AG04449 (cell line): ENCODE measurements around the gene LDLRAD3.
A peak's percentile ranks its signal among the peaks of the same experiment; 100 is the strongest.

Experiments used
- CTCF ChIA-PET: fragments of 350-600 bp; formaldehyde crosslinking; extraction: SDS; loops from one replicate; lab custom pipeline; 2021; ENCODE audit warnings: antibody characterized with exemption; lab: Yijun Ruan, JAX
- POLR2A ChIA-PET: fragments of 400-600, 350-600 bp; formaldehyde crosslinking; extraction: SDS; loops from one replicate; lab custom pipeline; 2020; ENCODE audit warnings: antibody characterized with exemption, inconsistent platforms; lab: Yijun Ruan, JAX
- DNase-seq: peaks from one replicate; pipeline ENCODE4 v3.0.0-alpha.2; 2010; ENCODE audit warnings: low read depth, low spot score
- H3K4me3 ChIP-seq: 2 replicates; pipeline ENCODE4 v1.5.1; 2011; ENCODE audit warnings: low read depth, mild to moderate bottlenecking, control low read depth, low read length
- TF ChIP-seq, protein P1 (sequence below): IDR thresholded peaks from one replicate; pipeline ENCODE4 v1.5.1; 2011; ENCODE audit warnings: mild to moderate bottlenecking, moderate library complexity, low read length, control low read depth, inconsistent platforms; ENCODE audit not compliant: insufficient read depth; ENCODE audit errors: missing control alignments

LDLRAD3 gene

DNA sequence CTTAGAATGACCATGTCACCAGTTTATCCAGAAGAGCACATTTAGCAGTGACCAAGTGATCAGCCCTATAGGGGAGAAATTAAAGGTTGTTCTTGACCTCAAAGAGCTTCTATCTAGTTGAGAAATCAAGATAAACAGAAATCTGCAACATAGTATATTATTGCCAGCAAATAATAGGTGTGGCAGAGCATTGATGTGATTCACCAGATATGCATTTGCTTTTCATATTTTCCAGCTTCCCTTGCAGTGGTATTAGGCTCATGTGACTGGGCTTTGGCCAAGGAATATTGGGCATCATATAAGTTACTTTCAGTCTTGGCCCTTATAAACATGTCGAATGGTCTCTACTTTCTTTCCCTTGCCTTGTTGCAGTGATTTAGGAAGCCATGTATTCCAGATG lies 310.9 kb downstream of the LDLRAD3 start:
- H3K4me3 ChIP-seq = no peak overlapping the region
- ChIA-PET CTCF (interaction anchor here (1.0 to 9.2 kb wide), 6 partner anchors 10 to 632 kb away, joined by 3 to 101 read pairs (median 6); no protein-coding TSS in a partner anchor), POLR2A (no interaction called here)
- no peak for DNase-seq
- TF ChIP-seq, protein P1, sequence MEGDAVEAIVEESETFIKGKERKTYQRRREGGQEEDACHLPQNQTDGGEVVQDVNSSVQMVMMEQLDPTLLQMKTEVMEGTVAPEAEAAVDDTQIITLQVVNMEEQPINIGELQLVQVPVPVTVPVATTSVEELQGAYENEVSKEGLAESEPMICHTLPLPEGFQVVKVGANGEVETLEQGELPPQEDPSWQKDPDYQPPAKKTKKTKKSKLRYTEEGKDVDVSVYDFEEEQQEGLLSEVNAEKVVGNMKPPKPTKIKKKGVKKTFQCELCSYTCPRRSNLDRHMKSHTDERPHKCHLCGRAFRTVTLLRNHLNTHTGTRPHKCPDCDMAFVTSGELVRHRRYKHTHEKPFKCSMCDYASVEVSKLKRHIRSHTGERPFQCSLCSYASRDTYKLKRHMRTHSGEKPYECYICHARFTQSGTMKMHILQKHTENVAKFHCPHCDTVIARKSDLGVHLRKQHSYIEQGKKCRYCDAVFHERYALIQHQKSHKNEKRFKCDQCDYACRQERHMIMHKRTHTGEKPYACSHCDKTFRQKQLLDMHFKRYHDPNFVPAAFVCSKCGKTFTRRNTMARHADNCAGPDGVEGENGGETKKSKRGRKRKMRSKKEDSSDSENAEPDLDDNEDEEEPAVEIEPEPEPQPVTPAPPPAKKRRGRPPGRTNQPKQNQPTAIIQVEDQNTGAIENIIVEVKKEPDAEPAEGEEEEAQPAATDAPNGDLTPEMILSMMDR = no peak

DNA sequence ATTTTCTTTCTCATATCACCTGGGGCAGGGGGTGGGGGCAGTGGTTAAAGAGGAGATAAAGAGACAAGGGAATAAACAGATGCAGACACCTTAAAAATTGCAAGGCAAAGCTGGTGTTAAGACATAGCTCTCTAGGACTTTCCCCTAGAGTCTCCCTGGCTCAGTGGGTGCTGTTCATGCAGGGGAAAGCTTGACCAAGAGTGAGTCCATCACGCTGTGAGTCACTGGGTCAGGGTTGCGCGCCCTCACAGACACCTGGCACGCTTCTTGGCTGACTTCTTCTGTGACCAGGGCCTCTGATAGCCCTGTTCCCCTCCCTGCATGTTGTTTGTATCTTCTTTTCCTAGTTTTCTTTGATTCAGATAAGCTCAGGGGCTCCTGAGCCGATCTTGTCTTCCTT lies 313.5 kb downstream of the LDLRAD3 start:
- DNase-seq = no peak
- no peak overlapping the region for H3K4me3 ChIP-seq
- TF ChIP-seq, protein P1 = no peak
- ChIA-PET CTCF (interaction anchor here (0.7 to 9.2 kb wide), 32 partner anchors 9 to 794 kb away, joined by 3 to 101 read pairs (median 5); no protein-coding TSS in a partner anchor), POLR2A (interaction anchor here (0.6 kb wide), 1 partner anchor 435 kb away, joined by 3 read pairs; no protein-coding TSS in a partner anchor)

DNA sequence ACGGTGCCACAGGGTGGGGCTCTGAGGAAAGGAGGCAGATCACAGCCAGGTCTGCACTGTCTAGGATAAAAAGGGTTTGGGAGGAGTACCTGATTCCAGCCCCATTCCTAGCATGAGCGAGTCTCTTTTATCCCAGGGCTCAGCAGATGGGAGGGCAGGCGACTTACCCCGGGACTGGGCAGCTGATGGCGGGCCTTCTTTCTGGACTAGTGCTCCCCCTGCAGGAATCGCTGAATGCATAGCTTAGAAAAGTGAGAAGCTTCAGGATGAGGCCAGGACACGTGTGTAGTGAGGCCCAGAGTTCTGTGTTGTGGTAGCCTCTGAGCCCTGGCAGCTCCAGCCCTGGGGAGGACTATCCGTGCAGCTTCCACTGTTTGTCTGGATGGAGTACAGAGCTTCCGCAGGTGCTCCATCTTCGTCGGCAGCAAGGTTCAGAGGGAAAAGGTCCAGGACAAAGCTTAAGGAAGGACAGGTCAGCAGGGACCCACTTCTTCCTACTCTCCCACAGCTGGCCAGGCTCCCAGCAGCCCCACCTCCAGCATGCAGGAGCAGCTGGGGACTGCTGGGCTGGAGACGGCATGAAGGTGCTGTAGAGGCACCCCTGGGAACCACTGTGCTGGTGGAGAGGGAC lies 315.0 kb downstream of the LDLRAD3 start:
- POLR2A ChIA-PET = interaction anchor here (0.7 kb wide), 1 partner anchor 26 kb away, joined by 3 read pairs; no protein-coding TSS in a partner anchor
- TF ChIP-seq, protein P1 = peak; percentile 76
- DNase-seq = peak; percentile 36
- H3K4me3 ChIP-seq = no peak overlapping the region
- CTCF ChIA-PET = interaction anchor here (0.7 to 9.2 kb wide), 50 partner anchors 9 to 771 kb away, joined by 3 to 101 read pairs (median 4); no protein-coding TSS in a partner anchor

DNA sequence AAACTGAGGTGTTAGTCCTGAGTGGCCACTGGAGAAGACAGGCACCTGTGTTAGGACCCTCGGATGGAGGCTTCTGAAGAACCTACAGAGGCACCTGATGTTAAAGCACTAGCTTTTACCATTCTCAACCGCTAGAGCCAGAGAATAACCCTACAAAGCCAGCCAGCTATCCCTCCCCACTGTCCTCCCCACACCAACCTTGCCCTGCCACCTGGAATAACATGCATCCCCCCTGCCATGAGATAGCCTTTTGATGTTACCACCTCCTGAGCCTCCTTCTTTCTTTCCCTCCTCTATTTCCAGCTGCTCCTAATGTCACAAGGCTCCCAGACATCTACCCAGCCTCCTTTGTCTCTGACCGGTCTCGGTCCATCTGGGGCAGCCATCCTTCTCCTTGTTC lies 317.2 kb downstream of the LDLRAD3 start:
- DNase-seq = no peak
- CTCF ChIA-PET = interaction anchor here (0.5 to 9.2 kb wide), 18 partner anchors 7 to 645 kb away, joined by 3 to 101 read pairs (median 4); no protein-coding TSS in a partner anchor
- no peak overlapping the region for H3K4me3 ChIP-seq
- TF ChIP-seq, protein P1 = no peak
- POLR2A ChIA-PET = interaction anchor here (1.0 kb wide), 1 partner anchor 644 kb away, joined by 4 read pairs; no protein-coding TSS in a partner anchor

DNA sequence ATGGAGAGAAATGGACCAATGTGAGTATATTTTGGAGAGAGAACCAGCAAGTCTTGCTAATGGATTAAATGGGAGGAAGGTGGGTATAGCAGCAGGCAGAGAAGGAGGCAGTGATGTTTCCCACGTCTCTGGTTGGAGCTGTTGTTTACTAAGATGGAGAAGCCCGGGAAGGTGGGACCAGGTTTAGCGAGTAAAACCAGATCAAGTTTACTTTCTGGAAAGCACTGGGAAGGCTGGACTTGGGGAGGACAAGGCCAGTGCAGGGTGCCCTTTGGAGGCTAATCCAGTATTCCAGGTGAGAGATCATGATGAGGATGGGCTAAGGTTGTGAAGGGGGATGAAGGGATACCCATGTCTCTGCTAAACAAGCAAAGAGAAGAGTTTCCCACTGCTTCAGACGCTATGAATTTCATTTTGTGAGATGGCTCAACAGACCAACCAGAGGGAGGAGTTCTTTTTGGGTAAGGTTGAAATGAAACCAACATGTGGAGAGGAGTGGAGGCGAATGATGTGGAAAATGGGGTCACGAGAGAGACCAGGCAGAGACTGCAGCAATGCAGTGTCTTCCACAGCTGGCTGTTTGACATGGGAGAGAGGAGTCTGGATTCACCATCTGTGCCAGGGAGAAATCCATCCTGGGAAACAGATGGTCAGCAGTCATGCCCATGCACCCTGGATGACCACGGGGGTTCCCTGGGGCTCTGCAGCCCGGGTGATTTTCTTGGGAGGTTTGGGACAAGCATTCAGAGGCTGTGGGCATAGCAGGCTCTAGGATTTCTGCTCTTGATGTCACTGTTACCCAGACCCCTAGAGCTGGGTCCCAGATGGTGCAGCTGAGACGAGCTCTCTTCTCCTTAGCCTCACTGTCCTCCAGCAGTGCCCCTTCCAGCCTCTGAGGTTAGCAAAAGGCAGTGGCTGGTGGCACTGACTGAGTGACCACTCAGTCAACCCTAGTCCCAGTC lies 320.4 kb downstream of the LDLRAD3 start:
- ChIA-PET CTCF (interaction anchor here (0.7 to 8.2 kb wide), 13 partner anchors 9 to 775 kb away, joined by 3 to 79 read pairs (median 4); no protein-coding TSS in a partner anchor), POLR2A (no interaction called here)
- TF ChIP-seq, protein P1 = no peak
- no peak overlapping the region for H3K4me3 ChIP-seq
- DNase-seq = no peak
